Jurkat, Clone E6-1 (cell line): Measurements from ENCODE around the gene STEAP3.

Experiments used
- DNase-seq: peaks from one replicate; pipeline ENCODE4 v3.0.0-alpha.2; 2011; ENCODE audit warnings: low read depth, low spot score
- H3K4me3 ChIP-seq: 2 replicates; pipeline ENCODE4 v1.5.1; 2011; ENCODE audit warnings: mild to moderate bottlenecking, low read length, control low read depth, moderate library complexity

The STEAP3 gene

DNA sequence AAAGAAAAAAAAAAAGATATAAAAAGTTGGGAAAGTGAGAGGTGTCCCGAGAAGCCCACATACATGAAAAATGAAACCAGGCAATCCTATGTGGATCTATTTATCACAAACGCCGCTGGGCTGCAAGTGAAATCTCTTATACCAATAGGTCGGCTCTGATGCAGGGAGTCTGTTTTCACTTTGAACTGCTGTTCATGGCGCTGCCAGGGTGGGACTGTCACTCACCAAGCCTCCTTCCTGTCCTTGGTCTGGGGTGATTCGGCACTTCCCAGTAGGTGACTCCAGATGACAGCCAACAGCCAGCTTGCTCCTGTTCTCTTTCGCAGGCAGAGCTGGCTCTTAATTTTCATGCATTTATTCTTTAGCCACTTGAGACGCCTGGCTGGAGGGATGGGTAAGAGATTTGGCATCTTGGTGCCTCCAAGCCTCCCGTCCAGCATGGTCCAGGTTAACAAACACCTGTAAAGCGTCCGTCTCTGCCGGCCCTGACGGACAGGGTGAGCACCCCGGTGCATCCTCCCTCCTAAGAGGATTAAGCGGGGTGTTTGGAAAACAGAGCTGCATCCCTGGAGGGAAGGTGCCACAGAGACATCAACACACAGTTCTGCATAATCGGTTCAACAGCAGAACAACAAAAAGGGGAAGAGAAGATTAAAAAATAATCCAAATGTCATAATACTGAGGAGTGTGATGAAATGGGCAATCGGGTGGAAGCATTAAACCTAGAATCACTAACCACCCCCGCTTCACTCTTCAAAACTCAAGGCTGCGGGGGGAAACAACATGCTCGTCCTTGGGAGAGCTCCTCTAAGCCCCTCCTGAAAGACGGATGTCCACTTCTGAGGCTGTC, 58.7 kb downstream of the STEAP3 start:
- H3K4me3 ChIP-seq: no peak overlapping the region
- no peak for DNase-seq

GRCh38 chr2:119282996-119283511, 59.4 kb downstream of the STEAP3 start:
- no peak for DNase-seq

GRCh38 chr2:119283873-119284331, 60.3 kb downstream of the STEAP3 start:
- DNase-seq: no peak
- H3K4me3 ChIP-seq: no peak overlapping the region

More at GRCh38 chr2:119282996-119283511, 59.4 kb downstream of the STEAP3 start:
- H3K4me3 ChIP-seq: no peak overlapping the region

DNA sequence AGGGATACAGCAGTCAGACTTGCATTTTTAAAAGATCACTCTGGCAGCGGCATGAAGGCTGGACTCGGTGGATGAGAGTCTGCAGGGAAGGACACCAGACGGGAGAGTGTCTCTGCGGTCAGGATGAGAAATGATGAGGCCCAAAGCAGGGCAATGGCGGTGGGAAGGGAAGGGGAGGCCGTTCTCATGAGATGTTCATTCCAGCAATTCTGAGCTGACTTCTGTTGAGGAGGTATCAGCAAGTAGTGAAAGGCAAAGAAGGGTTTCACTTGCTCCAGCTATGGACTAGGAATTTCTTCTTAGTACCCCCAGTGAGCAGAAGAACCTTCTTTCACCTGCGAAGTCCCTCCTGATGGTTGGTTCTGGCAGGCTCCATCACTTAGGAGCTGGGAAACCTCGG, 63.0 kb downstream of the STEAP3 start:
- H3K4me3 ChIP-seq: no peak overlapping the region
- no peak for DNase-seq

GRCh38 chr2:119288576-119288975, 64.9 kb downstream of the STEAP3 start:
- no peak overlapping the region for H3K4me3 ChIP-seq
- no peak for DNase-seq

- no peak overlapping the region for H3K4me3 ChIP-seq
- DNase-seq: no peak
These were observed 65.5 kb downstream of the STEAP3 start for GRCh38 chr2:119289093-119289492.

GRCh38 chr2:119289642-119290041, 66.0 kb downstream of the STEAP3 start:
- no peak overlapping the region for H3K4me3 ChIP-seq
- no peak for DNase-seq

DNA sequence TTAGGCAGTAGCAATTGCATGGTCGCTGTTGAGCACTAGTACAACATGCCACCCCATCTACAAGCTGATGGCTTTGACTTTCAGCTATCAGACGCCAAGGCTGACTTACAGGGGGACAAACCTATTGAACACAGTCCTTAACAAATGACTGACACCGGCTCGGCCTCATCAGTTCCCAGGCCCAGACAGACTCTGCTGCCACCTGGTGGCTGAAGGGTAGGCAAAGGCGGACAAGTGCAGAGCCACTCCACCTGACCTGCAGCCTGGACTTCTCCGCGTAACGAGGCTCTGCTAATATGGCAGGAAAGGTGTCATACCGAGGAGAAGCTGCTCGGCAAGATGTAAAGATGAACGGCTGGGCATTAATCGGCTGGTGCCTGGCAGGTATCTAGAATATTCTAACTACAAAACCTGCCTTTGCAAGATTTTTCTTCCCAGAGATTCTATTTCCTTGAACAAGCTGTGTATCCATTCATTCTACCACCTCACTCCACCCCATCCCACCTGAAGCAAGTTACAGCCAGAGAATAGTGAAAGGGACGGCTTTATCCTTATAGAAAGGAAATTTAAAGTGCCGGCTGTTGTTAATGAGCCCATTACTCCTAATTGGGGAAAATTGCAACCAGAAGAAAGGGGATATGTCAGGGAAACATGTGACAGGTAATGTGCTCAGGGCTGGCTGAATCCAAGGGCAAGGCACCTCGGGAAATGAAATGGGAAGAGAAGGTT, 67.4 kb downstream of the STEAP3 start:
- DNase-seq: no peak
- no peak overlapping the region for H3K4me3 ChIP-seq

DNA sequence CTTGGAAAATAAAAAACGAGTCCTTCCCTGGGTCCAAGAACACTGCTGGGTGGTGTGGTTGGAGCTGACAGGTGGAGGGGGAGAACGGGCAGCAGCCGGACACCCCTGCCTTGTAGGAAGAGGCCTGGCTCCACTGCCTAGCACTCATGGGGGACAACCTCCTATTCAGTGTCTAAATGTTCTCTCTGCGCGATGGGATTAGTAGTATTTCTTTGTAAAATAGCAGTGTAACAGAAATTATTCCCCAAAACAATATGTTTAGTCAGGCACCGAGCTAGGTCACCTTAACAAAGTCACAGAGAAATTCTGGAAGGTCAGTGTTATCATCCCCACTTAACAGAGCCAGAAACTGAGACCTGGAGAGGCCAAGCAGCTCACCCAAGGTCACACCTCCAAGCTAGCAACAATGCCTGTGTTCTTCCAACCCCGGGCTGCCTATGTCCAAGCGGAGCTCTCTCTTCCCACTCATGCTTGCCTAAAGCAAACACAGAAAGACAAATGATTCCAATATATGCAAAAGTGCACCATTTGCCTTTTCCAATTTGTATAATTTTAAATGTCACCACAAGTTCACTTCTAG, 68.0 kb downstream of the STEAP3 start:
- H3K4me3 ChIP-seq: no peak overlapping the region
- DNase-seq: no peak

GRCh38 chr2:119292226-119292625, 68.6 kb downstream of the STEAP3 start:
- DNase-seq: no peak
- H3K4me3 ChIP-seq: no peak overlapping the region

GRCh38 chr2:119293254-119293653, 69.6 kb downstream of the STEAP3 start:
- H3K4me3 ChIP-seq: no peak overlapping the region
- DNase-seq: no peak

- no peak overlapping the region for H3K4me3 ChIP-seq
- no peak for DNase-seq
These were observed 70.3 kb downstream of the STEAP3 start for GRCh38 chr2:119293900-119294299.

DNA sequence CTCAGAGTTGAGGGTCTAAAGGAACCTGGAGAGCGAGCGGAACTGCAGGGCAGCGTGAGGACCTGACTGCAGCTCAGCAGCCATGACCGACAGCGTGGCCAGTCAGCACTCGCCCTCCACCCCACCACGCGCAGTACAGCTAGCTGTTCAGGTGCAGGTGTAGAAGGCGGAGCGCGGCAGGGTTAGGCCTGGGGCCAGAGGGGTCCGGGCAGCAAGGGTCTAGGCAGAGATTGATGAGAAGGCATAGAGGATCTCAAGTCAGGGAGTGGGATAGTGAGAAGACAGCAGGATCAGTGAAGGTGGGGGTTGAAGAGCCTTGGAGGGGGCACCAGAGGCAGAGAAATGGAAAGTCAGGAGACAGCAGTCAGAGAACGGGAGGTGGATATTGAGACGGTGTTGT, 71.0 kb downstream of the STEAP3 start:
- no peak overlapping the region for H3K4me3 ChIP-seq
- DNase-seq: no peak

DNA sequence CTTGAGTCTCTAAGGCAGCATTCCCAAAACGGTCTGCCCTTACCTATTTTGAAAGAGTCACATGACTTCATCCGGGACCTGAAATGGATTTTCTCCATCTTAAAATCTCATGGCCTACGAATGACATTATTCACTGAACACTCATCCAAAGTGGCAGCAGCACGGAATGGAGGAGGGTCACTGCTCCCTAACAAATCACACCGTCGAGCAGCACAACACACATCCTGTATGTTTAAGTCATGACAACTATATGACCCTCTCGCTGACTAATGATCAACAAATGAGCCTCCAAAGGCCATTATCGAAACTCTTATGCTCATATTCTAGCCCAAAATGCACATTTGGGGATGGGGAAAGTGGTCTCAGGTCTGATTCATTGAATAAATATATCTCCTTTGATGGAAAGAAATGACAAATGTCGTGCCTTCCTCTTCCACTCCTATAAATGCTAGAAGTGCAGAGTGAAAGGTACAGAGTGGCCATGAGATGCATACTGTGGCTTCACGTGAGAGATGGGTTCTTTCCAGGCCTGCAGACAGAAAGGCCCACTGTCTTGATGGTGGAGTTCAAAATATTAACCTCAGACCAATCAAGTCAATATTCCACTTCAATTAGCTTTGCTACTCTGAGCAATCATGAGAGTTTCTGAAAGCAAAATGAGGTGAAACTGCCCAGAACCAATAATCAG, 72.2 kb downstream of the STEAP3 start:
- no peak for DNase-seq
- no peak overlapping the region for H3K4me3 ChIP-seq

DNA sequence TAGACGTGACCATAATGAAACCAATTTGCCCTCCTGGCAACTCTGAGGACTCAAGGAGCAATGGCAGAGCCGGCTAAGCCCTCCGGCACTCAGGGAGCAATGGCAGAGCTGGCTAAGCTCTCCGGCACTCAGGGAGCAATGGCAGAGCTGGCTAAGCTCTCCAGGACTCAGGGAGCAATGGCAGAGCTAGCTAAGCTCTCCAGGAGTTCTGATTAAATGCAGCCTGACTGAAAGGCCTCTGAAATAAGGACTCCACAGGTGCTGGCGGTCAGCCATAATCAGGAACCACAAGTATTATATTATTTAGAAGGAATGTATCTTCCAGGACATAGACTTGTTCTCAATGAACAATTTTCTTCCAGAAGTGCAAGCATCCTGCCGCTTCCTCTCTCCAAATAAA, 77.8 kb downstream of the STEAP3 start:
- no peak for DNase-seq
- H3K4me3 ChIP-seq: no peak overlapping the region

DNA sequence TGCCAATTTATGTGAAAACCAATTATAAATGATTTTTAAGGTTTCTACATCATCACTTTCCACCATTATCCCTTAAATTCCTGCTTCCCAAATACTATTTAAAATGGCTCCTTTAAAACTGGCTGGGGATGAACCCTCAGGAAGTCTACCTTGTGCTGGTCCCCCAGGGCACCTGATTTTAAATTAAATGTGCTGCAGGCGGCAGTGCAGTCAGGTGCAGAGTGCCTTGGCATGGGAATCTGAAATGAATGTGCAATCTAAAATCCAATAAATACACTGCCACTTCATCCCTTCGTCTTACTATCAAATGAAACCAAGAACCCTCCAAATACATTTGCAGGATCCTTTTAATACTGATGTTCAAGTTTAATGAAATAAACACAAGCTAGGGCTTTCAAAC, 81.2 kb downstream of the STEAP3 start:
- no peak overlapping the region for H3K4me3 ChIP-seq

GRCh38 chr2:119305497-119306195, 82.0 kb downstream of the STEAP3 start:
- no peak for DNase-seq
- H3K4me3 ChIP-seq: no peak overlapping the region

More for the DNA sequence above, 81.2 kb downstream of the STEAP3 start:
- no peak for DNase-seq

DNA sequence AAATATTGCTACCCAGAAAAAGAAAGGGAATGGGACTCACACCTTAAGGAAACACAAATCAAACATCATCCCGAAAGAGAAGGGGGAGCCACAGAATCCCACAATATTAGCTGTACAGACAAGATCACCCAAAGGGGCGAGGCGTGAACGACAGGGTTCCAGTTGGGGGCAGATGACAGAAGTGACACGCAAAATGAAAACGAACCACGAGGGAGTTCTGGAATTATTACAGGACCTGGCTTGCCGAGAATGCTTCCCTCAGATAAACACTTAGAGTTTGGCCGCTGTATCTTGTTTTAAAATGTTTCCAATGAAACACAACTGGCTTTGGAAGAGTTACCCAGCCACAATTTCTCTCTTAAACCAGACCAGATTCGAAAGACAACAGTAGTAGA, 82.6 kb downstream of the STEAP3 start:
- DNase-seq: no peak
- H3K4me3 ChIP-seq: no peak overlapping the region
